ENCODE data around the gene SLC30A3. TPM values are rescaled to one million over a fixed set of nuclear protein-coding genes. Genes with fewer than 3 reads are reported as not detected.

SLC30A3 gene
- total and polyA plus RNA-seq, 2 of the 4 experiments (the other 2 are of a cell fraction), result 0.15 TPM; not detected in 1

DNA sequence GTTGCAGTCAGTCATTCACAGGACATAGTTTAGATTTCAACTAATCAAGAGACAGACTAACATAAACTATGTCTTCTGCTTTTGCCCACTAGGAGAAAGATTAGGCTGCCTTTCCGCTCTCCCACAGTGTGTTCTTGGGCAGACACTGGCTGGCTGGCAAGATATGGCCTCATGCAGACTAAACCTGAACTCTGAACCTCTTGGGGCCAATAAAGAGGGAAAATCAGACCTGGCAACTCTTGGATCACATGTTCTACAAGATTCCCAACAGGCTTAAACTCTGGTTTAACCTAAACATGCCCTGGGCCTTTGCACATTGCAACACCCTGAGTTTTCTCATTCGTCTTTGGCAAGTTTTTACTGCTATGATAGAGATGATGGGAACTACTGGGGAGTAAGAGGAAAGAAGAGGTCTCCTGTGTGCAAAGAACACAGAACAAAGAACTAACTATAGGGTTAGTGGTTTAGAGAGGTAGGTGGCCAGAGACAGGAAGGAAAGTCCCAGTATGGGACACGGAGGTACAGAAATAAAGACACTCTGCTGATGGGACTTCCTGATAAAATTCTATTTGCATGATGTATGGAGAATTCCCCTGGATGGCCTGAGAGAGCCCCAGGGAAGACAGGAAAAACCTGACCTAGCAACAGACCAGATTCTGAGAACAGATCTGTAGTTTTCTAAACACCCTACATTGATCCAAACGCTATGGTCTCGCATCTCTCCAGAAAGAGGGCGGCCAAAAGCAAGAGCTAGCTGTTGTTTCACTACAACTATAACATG is 53.0 kb downstream of the SLC30A3 start:
- no peak overlapping the region for H3K23ac ChIP-seq (ENCODE audit: low read depth, low read length)
- no peak overlapping the region for H4K91ac ChIP-seq (ENCODE audit: insufficient read depth, low read depth, low read length)
- H4K20me1 ChIP-seq (ENCODE audit: insufficient read depth, low read length), result no peaks in the 10 kb centered on the region
- H3K36me3 ChIP-seq (ENCODE audit: control insufficient read depth, insufficient read depth, low read length), result peaks cover 29% of the 10 kb centered on the region
- H3K18ac ChIP-seq (ENCODE audit: low read depth, low read length), result no peak overlapping the region
- H3K79me1 ChIP-seq (ENCODE audit: low read depth in 1 of 2, low read length in 2 of 2), result peaks cover 19 to 27% of the 10 kb centered on the region in 2 experiments
- H3K9me1 ChIP-seq (ENCODE audit: insufficient read depth, low read length), result peaks cover 2% of the 10 kb centered on the region; the same call in 1 of the 2 replicates
- H2BK5ac ChIP-seq (ENCODE audit: low read depth, low read length, poor library complexity, severe bottlenecking), result no peak overlapping the region
- H4K5ac ChIP-seq (ENCODE audit: low read depth, low read length), result no peak overlapping the region
- no peak overlapping the region for H3K4me2 ChIP-seq (ENCODE audit: low read depth, low read length)
- peaks cover 6% of the 10 kb centered on the region for H3K4me1 ChIP-seq (ENCODE audit: control insufficient read depth, insufficient read depth, low read length)
- H2AFZ ChIP-seq (replicated peaks; ENCODE audit: low read length, poor library complexity), result no peak overlapping the region
- BruUV-seq (replicated peaks), result TSS peak; percentile 35
- no peaks in the 10 kb centered on the region for H3K9me3 ChIP-seq (ENCODE audit: control insufficient read depth, insufficient read depth, low read length)
- intact Hi-C loops (cut with micrococcal nuclease), result no loop called here
- no peak overlapping the region for H3K9ac ChIP-seq (ENCODE audit: low read depth, low read length)
- dilution Hi-C loops (cut with HindIII; ENCODE audit: low sequenced_read_pairs, unreplicated experiment), result no loop called here
- peak; percentile 18 for DNase-seq
- WGBS, 2 experiments (ENCODE audit: extremely low coverage in 2 of 2, insufficient read length in 1 of 2), result 86% methylated on average over 1 of the region's 6 CpGs; no CpG with 5 or more reads in 1 of the 2 experiments
- no peak overlapping the region for H2BK20ac ChIP-seq (ENCODE audit: low read depth, low read length)
- 0 out of 2 replicates have a peak, but pooled peaks have one; percentile 20 for TF ChIP-seq CEBPB (IDR thresholded peaks at IDR 0.05; ENCODE audit: low read depth, low read length)
- TF ChIP-seq MAFK (IDR thresholded peaks at IDR 0.05; ENCODE audit: low read depth, low read length), result no peak
- H3K56ac ChIP-seq (ENCODE audit: extremely low read depth, insufficient read depth, low read length), result no peak overlapping the region
- no peak overlapping the region for H3K14ac ChIP-seq (replicated peaks; ENCODE audit: low read depth, low read length)
- no peak overlapping the region for H4K8ac ChIP-seq (ENCODE audit: low read depth in 2 of 2, low read length in 2 of 2)
- H2AK5ac ChIP-seq (ENCODE audit: low read depth, low read length), result no peak overlapping the region
- no peak for ATAC-seq (ENCODE audit: low read depth)
- ChIA-PET POLR2A (ENCODE audit: unreplicated experiment) (no interaction called here), CTCF (no interaction called here)
- no peak overlapping the region for H3K27ac ChIP-seq (ENCODE audit: insufficient read depth, low read length)
- no peak overlapping the region for H3K4ac ChIP-seq (ENCODE audit: low read depth, low read length)
- no peaks in the 10 kb centered on the region for H3K27me3 ChIP-seq (ENCODE audit: control insufficient read depth, insufficient read depth, low read length)
- no peak overlapping the region for H2BK120ac ChIP-seq (ENCODE audit: low read depth, low read length)
- H2AK9ac ChIP-seq (replicated peaks; ENCODE audit: low read depth, low read length, poor library complexity), result no peak overlapping the region
- in situ Hi-C loops (cut with MboI; ENCODE audit: low sequenced_read_pairs), result no loop called here
- no peak overlapping the region for H3K4me3 ChIP-seq (ENCODE audit: insufficient read depth, low read depth, low read length)
- no peak overlapping the region for H2BK15ac ChIP-seq (ENCODE audit: low read depth, low read length)

Measured in IMR-90 (cell line).